HG03064 (cell line): ENCODE measurements around the gene OLFML1.

Experiments used
- ATAC-seq: cut with Tn5 transposase; IDR thresholded peaks from one replicate; pipeline ENCODE4 v1.9.1; 2021; ENCODE audit warnings: low read depth; ENCODE audit not compliant: unreplicated experiment

The OLFML1 gene

DNA sequence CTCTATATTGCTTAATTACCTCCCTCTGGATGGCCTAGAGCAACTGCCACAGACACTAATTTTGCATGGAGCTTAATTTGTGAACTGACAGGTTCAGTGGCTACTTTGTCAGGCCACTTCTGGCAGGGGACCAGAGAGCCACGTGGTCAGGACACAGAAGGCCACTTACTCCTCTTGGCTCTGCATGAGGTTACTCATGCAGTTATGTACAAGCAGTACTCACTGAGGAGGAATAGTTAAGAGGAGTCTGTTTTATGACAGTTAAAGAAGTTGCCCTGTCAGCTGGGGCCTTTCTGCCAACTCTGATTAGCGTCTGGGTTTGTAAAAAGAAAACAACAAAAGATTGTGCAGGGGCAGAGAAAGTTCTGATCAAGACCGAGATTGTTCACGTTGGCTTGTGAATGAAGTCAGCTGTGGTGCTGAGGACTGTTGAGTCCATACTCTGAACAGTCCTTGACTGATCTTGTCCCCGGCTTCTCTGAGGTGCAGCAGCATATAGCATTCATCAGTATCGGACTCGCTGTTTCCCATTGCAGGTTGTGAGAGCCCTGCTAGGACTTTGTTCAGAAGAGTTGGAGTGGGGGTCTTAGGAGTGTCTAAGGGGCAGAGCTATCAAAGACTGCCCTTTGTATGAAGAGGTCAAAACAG is 69.9 kb downstream of the OLFML1 start:
- ATAC-seq, result no peak

DNA sequence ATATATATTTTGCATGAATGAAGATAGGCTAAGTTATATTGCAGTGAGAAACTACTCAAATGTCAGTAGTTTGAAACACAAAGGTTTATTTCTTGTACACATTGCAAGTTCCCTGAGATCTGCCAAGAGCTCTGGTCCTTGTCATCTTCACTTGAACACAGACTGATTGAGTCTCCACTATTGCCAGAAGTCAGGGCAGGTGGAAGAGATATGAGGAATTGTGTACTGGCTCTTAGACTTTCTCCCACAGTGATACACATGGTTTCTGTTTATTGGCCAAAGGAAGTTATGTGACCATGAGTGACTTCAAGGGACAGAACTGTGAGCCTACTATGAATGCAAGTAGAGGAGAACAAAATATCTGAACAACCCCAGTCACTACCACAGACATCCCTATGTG is 72.7 kb downstream of the OLFML1 start:
- no peak for ATAC-seq

DNA sequence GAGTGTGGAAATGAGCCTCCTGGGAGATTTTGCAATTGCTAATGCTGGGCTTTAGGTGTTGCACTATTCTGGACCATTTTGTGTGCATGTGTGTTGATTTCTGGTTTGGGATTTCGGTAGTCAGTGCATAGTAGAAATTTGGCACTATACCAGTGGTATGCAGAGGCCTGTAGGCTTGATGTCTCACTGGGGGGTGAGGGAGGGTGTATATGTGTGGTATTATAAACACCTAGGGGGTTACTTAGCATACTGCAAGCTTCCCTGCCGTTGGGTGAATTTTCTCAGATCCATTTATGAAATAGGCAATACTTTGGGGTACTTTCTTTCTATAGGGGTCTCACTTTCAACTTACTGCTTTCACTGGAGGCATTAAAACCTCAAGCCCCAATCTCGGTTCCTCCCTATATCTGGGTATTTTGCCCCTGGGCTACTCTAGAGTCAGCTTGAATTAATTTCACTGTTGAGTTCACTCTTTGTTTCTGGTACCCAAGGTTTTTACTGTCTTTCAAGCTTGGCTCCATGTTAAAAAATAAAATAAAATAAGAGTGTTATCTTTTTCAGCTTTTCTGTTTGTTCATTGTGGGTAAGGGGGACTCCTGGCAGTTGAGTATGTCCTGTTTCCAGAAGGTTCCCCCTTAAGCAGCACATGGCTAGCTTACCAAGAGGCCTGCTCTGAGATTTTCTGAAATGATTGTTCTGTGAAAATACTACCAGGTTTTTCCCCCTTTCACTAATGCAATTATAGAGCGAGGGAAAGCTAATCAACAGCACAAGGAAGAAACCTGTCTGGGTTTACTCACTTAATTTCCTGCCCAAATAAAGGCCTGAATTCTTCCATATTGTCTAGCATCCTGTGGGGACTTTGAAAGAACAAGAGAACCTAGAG is 74.3 kb downstream of the OLFML1 start:
- ATAC-seq, result peak; percentile 58
